SK-N-MC (cell line): ENCODE results near the gene TRIM29.

ENCODE experiments used
- EZH2 ChIP-seq: fragments of 200-600 bp; sonication (generic); IDR thresholded peaks from one replicate; pipeline ENCODE4 v1.6.1; 2017; ENCODE audit warnings: antibody characterized with exemption
- POLR2AphosphoS5 ChIP-seq: IDR thresholded peaks from 2 replicates; pipeline ENCODE4 v1.6.1; 2012; ENCODE audit warnings: mild to moderate bottlenecking, low read depth, low read length, borderline replicate concordance

- TF ChIP-seq EZH2 = no peak
- TF ChIP-seq POLR2AphosphoS5 = no peak
Observed at GRCh38 chr11:120142441-120143100, 4.7 kb upstream of the TRIM29 start.
